ENCODE results near the gene WASF3.

DNA sequence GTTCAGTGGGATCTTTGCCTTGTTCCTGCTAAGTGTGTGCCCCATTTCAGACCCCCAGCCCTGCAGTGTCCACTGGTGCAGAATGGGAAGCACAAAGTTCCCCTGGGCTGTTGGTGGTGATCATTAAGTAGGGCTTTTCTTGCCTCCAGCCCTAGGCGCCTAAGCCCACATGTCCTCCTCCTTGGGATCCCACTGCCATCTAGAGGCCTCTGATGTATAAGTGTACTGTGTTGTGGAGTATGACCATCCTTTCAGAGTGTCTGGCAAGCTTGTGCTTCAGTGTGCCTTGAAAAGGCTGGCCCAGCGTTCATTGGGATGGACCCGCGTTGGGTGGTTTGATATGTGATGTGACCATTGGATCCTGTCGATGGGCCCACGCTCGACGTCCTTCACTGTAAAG is 71.2 kb downstream of the WASF3 start:
- TF ChIP-seq, protein P1, sequence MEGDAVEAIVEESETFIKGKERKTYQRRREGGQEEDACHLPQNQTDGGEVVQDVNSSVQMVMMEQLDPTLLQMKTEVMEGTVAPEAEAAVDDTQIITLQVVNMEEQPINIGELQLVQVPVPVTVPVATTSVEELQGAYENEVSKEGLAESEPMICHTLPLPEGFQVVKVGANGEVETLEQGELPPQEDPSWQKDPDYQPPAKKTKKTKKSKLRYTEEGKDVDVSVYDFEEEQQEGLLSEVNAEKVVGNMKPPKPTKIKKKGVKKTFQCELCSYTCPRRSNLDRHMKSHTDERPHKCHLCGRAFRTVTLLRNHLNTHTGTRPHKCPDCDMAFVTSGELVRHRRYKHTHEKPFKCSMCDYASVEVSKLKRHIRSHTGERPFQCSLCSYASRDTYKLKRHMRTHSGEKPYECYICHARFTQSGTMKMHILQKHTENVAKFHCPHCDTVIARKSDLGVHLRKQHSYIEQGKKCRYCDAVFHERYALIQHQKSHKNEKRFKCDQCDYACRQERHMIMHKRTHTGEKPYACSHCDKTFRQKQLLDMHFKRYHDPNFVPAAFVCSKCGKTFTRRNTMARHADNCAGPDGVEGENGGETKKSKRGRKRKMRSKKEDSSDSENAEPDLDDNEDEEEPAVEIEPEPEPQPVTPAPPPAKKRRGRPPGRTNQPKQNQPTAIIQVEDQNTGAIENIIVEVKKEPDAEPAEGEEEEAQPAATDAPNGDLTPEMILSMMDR (conservative IDR thresholded peaks at IDR 0.05): peak; percentile 38; the same call in 1 of the 2 replicates
- no peak for TF ChIP-seq ZFX (IDR thresholded peaks at IDR 0.05)
